Measurements from ENCODE around the gene SLC22A8. TPM values are rescaled to one million over a fixed set of nuclear protein-coding genes. Genes with fewer than 3 reads are reported as not detected.

SLC22A8 gene
- total and polyA plus RNA-seq, 12 donors = not detected

GRCh38 chr11:62981743-62982142 lies 33.9 kb downstream of the SLC22A8 start:
- Histone ChIP-seq H3K27me3 (no peaks in the 10 kb centered on the region), H3K4me1 (replicated peaks in 1 of 2) (no peaks in the 10 kb centered on the region), H3K4me3 (no peak overlapping the region), H3K9me3 (replicated peaks in 1 of 3) (no peaks in the 10 kb centered on the region), H3K27ac (no peak overlapping the region), H3K36me3 (replicated peaks in 1 of 2) (no peaks in the 10 kb centered on the region)
- intact Hi-C loops (cut with DNase I) = no loop called here
- TF ChIP-seq CTCF (IDR thresholded peaks at IDR 0.05) (no peak), POLR2A (IDR thresholded peaks at IDR 0.05) (no peak)
- no peak for DNase-seq
- 72 to 92% (median 90%) methylated on average over 7 of the region's 7 CpGs for WGBS, 4 donors

GRCh38 chr11:62980133-62980760 lies 35.4 kb downstream of the SLC22A8 start:
- intact Hi-C loops (cut with DNase I) = no loop called here
- no peaks in the 10 kb centered on the region for H3K36me3 ChIP-seq (replicated peaks in 1 of 2)
- no peaks in the 10 kb centered on the region for H3K9me3 ChIP-seq (replicated peaks in 1 of 3)
- H3K27ac ChIP-seq = no peak overlapping the region
- no peaks in the 10 kb centered on the region for H3K4me1 ChIP-seq (replicated peaks in 1 of 2)
- 24 to 60% (median 38%) methylated on average over 1 of the region's 1 CpG for WGBS, 4 donors
- H3K27me3 ChIP-seq = peaks cover under 1% of the 10 kb centered on the region
- H3K4me3 ChIP-seq = no peak overlapping the region
- DNase-seq = no peak
- TF ChIP-seq CTCF (IDR thresholded peaks at IDR 0.05) (no peak), POLR2A (IDR thresholded peaks at IDR 0.05) (no peak)

- Histone ChIP-seq H3K27me3 (peaks cover 2% of the 10 kb centered on the region), H3K27ac (no peak overlapping the region), H3K4me3 (no peak overlapping the region), H3K9me3 (replicated peaks in 1 of 3) (no peaks in the 10 kb centered on the region), H3K36me3 (replicated peaks in 1 of 2) (no peaks in the 10 kb centered on the region), H3K4me1 (replicated peaks in 1 of 2) (no peaks in the 10 kb centered on the region)
- WGBS, 4 donors = 70 to 78% (median 77%) methylated on average over 5 of the region's 5 CpGs
- TF ChIP-seq CTCF (IDR thresholded peaks at IDR 0.05) (no peak), POLR2A (IDR thresholded peaks at IDR 0.05) (no peak)
- intact Hi-C loops (cut with DNase I) = no loop called here
- DNase-seq = no peak
These were observed 39.5 kb downstream of the SLC22A8 start for GRCh38 chr11:62976109-62976508.

- intact Hi-C loops (cut with DNase I) = no loop called here
- Histone ChIP-seq H3K27ac (no peak overlapping the region), H3K36me3 (replicated peaks in 1 of 2) (no peaks in the 10 kb centered on the region), H3K4me3 (no peak overlapping the region), H3K27me3 (peaks cover 2% of the 10 kb centered on the region), H3K9me3 (replicated peaks in 1 of 3) (no peaks in the 10 kb centered on the region), H3K4me1 (replicated peaks in 1 of 2) (no peaks in the 10 kb centered on the region)
- peak in 4 of 7 donors; percentile 8 to 57 (median 21) for DNase-seq
- TF ChIP-seq CTCF (IDR thresholded peaks at IDR 0.05) (peak in 2 of 6 experiments; percentile 14 to 35), POLR2A (IDR thresholded peaks at IDR 0.05) (no peak)
- WGBS, 4 donors = 24 to 41% (median 38%) methylated on average over 8 to 9 of the region's 9 CpGs
These were observed 40.7 kb downstream of the SLC22A8 start for GRCh38 chr11:62974848-62975522.

Measured in adrenal gland (tissue), 12 donors.